GM12878 (cell line): Measurements from ENCODE around the gene TNXB. TPM values are rescaled to one million over a fixed set of nuclear protein-coding genes. Genes with fewer than 3 reads are reported as not detected.
A peak's percentile ranks its signal among the peaks of the same experiment; 100 is the strongest.

ENCODE experiments used
- ATAC-seq: fragments of 200-7000 bp; cut with Tn5 transposase; 3 replicates; pipeline ENCODE4 v1.9.1; 2020; ENCODE audit warnings: mild to moderate bottlenecking, moderate library complexity
- BruUV-seq: library from RNA; stranded (reverse); fragments of 400-500 nt; replicated peaks from 2 replicates; lab custom pipeline; 2021; lab: Mats Ljungman, UMichigan
- CTCF ChIA-PET: fragments of 300-600 bp; sonication (Branson Sonifier 250); formaldehyde crosslinking; extraction: SDS; loops from one replicate; lab custom pipeline; 2021; ENCODE audit warnings: inconsistent platforms; lab: Yijun Ruan, JAX
- POLR2A ChIA-PET: fragments of 350-600 bp; formaldehyde crosslinking; extraction: SDS; loops from one replicate; lab custom pipeline; 2021; ENCODE audit warnings: inconsistent platforms; lab: Charles Lee
- RAD21 ChIA-PET: fragments of 300-600 bp; sonication (Branson Sonifier 250); formaldehyde crosslinking; loops from one replicate; lab custom pipeline; 2023; ENCODE audit warnings: antibody characterized with exemption; ENCODE audit not compliant: unreplicated experiment; lab: Charles Lee
- SMC1A ChIA-PET: fragments of 300-600 bp; sonication (Branson Sonifier 250); formaldehyde crosslinking; loops from one replicate; lab custom pipeline; 2023; ENCODE audit not compliant: unreplicated experiment, uncharacterized antibody; lab: Charles Lee
- DNase-seq: peaks from one replicate; pipeline ENCODE4 v3.0.0-alpha.2; 2011; ENCODE audit warnings: low read depth, low spot score
- FAIRE-seq: peaks from 3 replicates; lab custom pipeline; 2011; peaks lifted over from hg19 to GRCh38; lab: Jason Lieb, UNC
- H2AFZ ChIP-seq: 2 replicates; pipeline ENCODE4 v1.6.0; 2011; ENCODE audit warnings: low read depth, low read length, control low read depth; ENCODE audit not compliant: control insufficient read depth
- H3K27ac ChIP-seq: 2 replicates; pipeline ENCODE4 v1.5.1; 2011; ENCODE audit warnings: control low read depth; ENCODE audit not compliant: control insufficient read depth, insufficient read depth
- H3K27me3 ChIP-seq, 2 experiments: replicated peaks in 1 of 2; 2 replicates each; pipeline versions ENCODE4 v1.6.0 to v1.6.1; 2011; ENCODE audit warnings: low read length in 1 of 2; ENCODE audit not compliant: control insufficient read depth in 2 of 2, insufficient read depth in 2 of 2
- H3K36me3 ChIP-seq, 2 experiments: 2 replicates each; pipeline ENCODE4 v1.5.1; 2011; ENCODE audit warnings: low read length in 1 of 2; ENCODE audit not compliant: control insufficient read depth in 2 of 2, insufficient read depth in 2 of 2
- H3K4me1 ChIP-seq: 2 replicates; pipeline ENCODE4 v1.6.1; 2011; ENCODE audit warnings: mild to moderate bottlenecking, low read length, moderate library complexity, mixed read lengths; ENCODE audit not compliant: control insufficient read depth, insufficient read depth
- H3K4me2 ChIP-seq: 2 replicates; pipeline ENCODE4 v1.6.0; 2011; ENCODE audit warnings: control low read depth; ENCODE audit not compliant: control insufficient read depth, insufficient read depth
- H3K4me3 ChIP-seq: fragments of 200-600 bp; sonication (generic); 2 replicates; pipeline ENCODE4 v1.5.1; 2016
- H3K79me2 ChIP-seq: 2 replicates; pipeline ENCODE4 v1.6.0; 2011; ENCODE audit warnings: low read length; ENCODE audit not compliant: control insufficient read depth, insufficient read depth
- H3K9ac ChIP-seq: 2 replicates; pipeline ENCODE4 v1.8.0; 2011; ENCODE audit warnings: low read length, control low read depth, mixed read lengths; ENCODE audit not compliant: control insufficient read depth, insufficient read depth
- H3K9me3 ChIP-seq: replicated peaks from 3 replicates; pipeline ENCODE4 v1.5.1; 2011; ENCODE audit warnings: mild to moderate bottlenecking, low read length; ENCODE audit not compliant: control insufficient read depth, insufficient read depth
- H4K20me1 ChIP-seq: 2 replicates; pipeline ENCODE4 v1.6.0; 2011; ENCODE audit not compliant: control insufficient read depth, insufficient read depth
- BACH1 ChIP-seq: fragments of 450-650 bp; IDR thresholded peaks from 2 replicates; pipeline ENCODE4 v1.6.1; 2017; ENCODE audit warnings: mild to moderate bottlenecking, borderline replicate concordance
- CBFB ChIP-seq: IDR thresholded peaks from 2 replicates; pipeline ENCODE4 v1.6.1; 2016; ENCODE audit warnings: antibody characterized with exemption, low read depth
- ESRRA ChIP-seq: IDR thresholded peaks from 2 replicates; pipeline ENCODE4 v1.6.1; 2012; ENCODE audit warnings: mild to moderate bottlenecking, low read length, improper control_type of control experiment
- EZH2 ChIP-seq: IDR thresholded peaks from 2 replicates; pipeline ENCODE4 v1.6.1; 2012; ENCODE audit warnings: low read depth, mild to moderate bottlenecking, control low read depth, inconsistent platforms, low read length, borderline replicate concordance; ENCODE audit not compliant: control insufficient read depth
- FOXK2 ChIP-seq: fragments of 450-650 bp; IDR thresholded peaks from 2 replicates; pipeline ENCODE4 v1.6.1; 2017; ENCODE audit warnings: mild to moderate bottlenecking, moderate library complexity
- FOXM1 ChIP-seq: IDR thresholded peaks from 2 replicates; pipeline ENCODE4 v1.6.1; 2012; ENCODE audit warnings: low read depth, mild to moderate bottlenecking, inconsistent platforms, low read length, moderate library complexity
- MEF2B ChIP-seq: fragments of 450-650 bp; IDR thresholded peaks from 2 replicates; pipeline ENCODE4 v1.6.1; 2018; ENCODE audit warnings: mild to moderate bottlenecking, moderate library complexity; ENCODE audit not compliant: partially characterized antibody, poor library complexity, severe bottlenecking
- MYC ChIP-seq: IDR thresholded peaks from 2 replicates; pipeline ENCODE4 v1.6.1; 2011; ENCODE audit warnings: mild to moderate bottlenecking, low read length, moderate library complexity, inconsistent platforms; ENCODE audit not compliant: insufficient read depth, insufficient replicate concordance, insufficient read length, severe bottlenecking
- NFIC ChIP-seq: IDR thresholded peaks from 2 replicates; pipeline ENCODE4 v1.6.1; 2012; ENCODE audit warnings: low read depth, mild to moderate bottlenecking, inconsistent platforms, low read length, moderate library complexity
- NKRF ChIP-seq: fragments of 450-650 bp; conservative IDR thresholded peaks from 2 replicates; pipeline ENCODE4 v1.6.1; 2017; ENCODE audit warnings: mild to moderate bottlenecking, moderate library complexity
- PRDM15 ChIP-seq: fragments of 450-650 bp; formaldehyde crosslinking; IDR thresholded peaks from 2 replicates; pipeline ENCODE4 v1.4.0; 2020; ENCODE audit warnings: mild to moderate bottlenecking, moderate library complexity
- RCOR1 ChIP-seq: conservative IDR thresholded peaks from 2 replicates; pipeline ENCODE4 v1.6.1; 2012; ENCODE audit warnings: low read depth, low read length, improper control_type of control experiment
- SP1 ChIP-seq: IDR thresholded peaks from one replicate; pipeline ENCODE4 v1.6.1; 2011; ENCODE audit warnings: low read depth, low read length
- TBL1XR1 ChIP-seq: IDR thresholded peaks from 2 replicates; pipeline ENCODE4 v1.6.1; 2012; ENCODE audit warnings: low read depth, low read length, improper control_type of control experiment
- TCF12 ChIP-seq: IDR thresholded peaks from 2 replicates; pipeline ENCODE4 v1.6.1; 2011; ENCODE audit warnings: low read depth, mild to moderate bottlenecking, low read length
- WGBS: methylation state at CpG from one replicate; pipeline ENCODE4 v1.1.6; 2016; ENCODE audit warnings: low lambda C conversion rate; ENCODE audit not compliant: insufficient replicate concordance, insufficient coverage; ENCODE audit errors: missing lambda C conversion rate; 5-methylcytosine and 5-hydroxymethylcytosine counted together
- in situ Hi-C: fragments of 300-500 bp; cut with MboI; formaldehyde crosslinking; loops from 9 replicates; pipeline ENCODE4 v1.14.3; 2018; ENCODE audit warnings: mixed read lengths
- intact Hi-C: fragments of 100-400 bp; cut with micrococcal nuclease; formaldehyde crosslinking; loops from one replicate; pipeline ENCODE4 v1.14.2; 2022; ENCODE audit not compliant: unreplicated experiment
- polyA plus RNA-seq, 11 experiments: library from polyadenylated mRNA; depleted of rRNA in 4 of 11; unstranded in 6 of 11; stranded (reverse) in 5 of 11; fragments of >200 nt; fragmentation: Nextera tagmentation in 4 of 11; fragmentation: Illumina TruSeq in 1 of 11; extraction: Ambion mirVana in 4 of 11; extraction: Trizol in 1 of 11; gene quantifications; 1 replicate in 1 of 11; 2 replicates in 10 of 11; pipeline versions ENCODE4 v1.2.1 to v1.2.3, GENCODE V29; 2011 to 2016; ENCODE audit warnings: inconsistent platforms in 2 of 11, missing spikeins in 2 of 11, low read depth in 1 of 11
- total RNA-seq, 4 experiments: library from RNA; depleted of rRNA in 3 of 4; stranded (reverse); fragments of >200 nt in 3 of 4; fragmentation: Illumina TruSeq in 1 of 4; extraction: Trizol in 1 of 4; gene quantifications; 2 replicates each; pipeline versions ENCODE4 v1.2.1 to v1.2.3, GENCODE V29; 2013 to 2021

TNXB gene
- total and polyA plus RNA-seq, 10 of the 15 experiments (the other 5 are each of a cell fraction or from before 2014, with no cell fraction given): 0.03 to 2.5 (median 0.68) TPM; not detected in 2

GRCh38 chr6:32086661-32087573 is 22.2 kb downstream of the TNXB start:
- peaks cover 3 to 8% of the 10 kb centered on the region in 2 experiments for H3K27me3 ChIP-seq
- WGBS: 28% methylated on average over 34 of the region's 45 CpGs
- H3K36me3 ChIP-seq: no peaks in the 10 kb centered on the region
- intact Hi-C loops (loop anchor here (2.0 kb wide), 1 partner anchor 68 kb away; the partner anchor contains the start of gene PPT2), in situ Hi-C loops (no loop called here)
- H3K4me1 ChIP-seq: peaks cover 16% of the 10 kb centered on the region
- H2AFZ ChIP-seq: no peak overlapping the region
- BruUV-seq: no TSS peak
- DNase-seq (peak; percentile 63), ATAC-seq (peak; percentile 74), FAIRE-seq (peak; percentile 77)
- H3K9ac ChIP-seq: no peak overlapping the region
- no peak overlapping the region for H3K4me2 ChIP-seq
- ChIA-PET CTCF (no interaction called here), SMC1A (no interaction called here), RAD21 (no interaction called here), POLR2A (no interaction called here)
- H3K9me3 ChIP-seq: no peaks in the 10 kb centered on the region
- no peak overlapping the region for H3K4me3 ChIP-seq
- H3K79me2 ChIP-seq: no peaks in the 10 kb centered on the region
- H3K27ac ChIP-seq: no peak overlapping the region
- H4K20me1 ChIP-seq: no peaks in the 10 kb centered on the region
- peak; percentile 84; the same call in 1 of the 2 replicates for TF ChIP-seq FOXM1
- peak; percentile 8 for TF ChIP-seq SP1
- TF ChIP-seq FOXK2: no peak
- TF ChIP-seq MEF2B: peak; percentile 35
- 0 out of 2 replicates have a peak, but pooled peaks have one; percentile 58 for TF ChIP-seq TCF12
- TF ChIP-seq PRDM15 (CRISPR knock-in tag): no peak
- peak; percentile 98 for TF ChIP-seq CBFB
- TF ChIP-seq ESRRA: peak; percentile 85; the same call in 1 of the 2 replicates
- no peak for TF ChIP-seq BACH1
- TF ChIP-seq MYC: no peak
- no peak for TF ChIP-seq EZH2
- no peak for TF ChIP-seq NKRF
- no peak for TF ChIP-seq RCOR1
- peak; percentile 95 for TF ChIP-seq NFIC
- peak; percentile 91 for TF ChIP-seq TBL1XR1
